HPDE6-E6E7 (cell line): ENCODE data around the gene SACM1L.
A peak's percentile ranks its signal among the peaks of the same experiment; 100 is the strongest.
"Not testable (repeated sequence)": the region's sequence is repeated elsewhere in the genome, so short reads cannot be mapped to it uniquely, and the experiment has no call there.

ENCODE experiments used
- DNase-seq: peaks from one replicate; pipeline ENCODE4 v3.0.0; 2011; ENCODE audit warnings: missing footprints; ENCODE audit errors: extremely low spot score

Gene SACM1L

GRCh38 chr3:45742461-45743089, 53.4 kb downstream of the SACM1L start:
- DNase-seq: no peak

GRCh38 chr3:45746165-45746776, 57.1 kb downstream of the SACM1L start:
- DNase-seq: no peak

DNA sequence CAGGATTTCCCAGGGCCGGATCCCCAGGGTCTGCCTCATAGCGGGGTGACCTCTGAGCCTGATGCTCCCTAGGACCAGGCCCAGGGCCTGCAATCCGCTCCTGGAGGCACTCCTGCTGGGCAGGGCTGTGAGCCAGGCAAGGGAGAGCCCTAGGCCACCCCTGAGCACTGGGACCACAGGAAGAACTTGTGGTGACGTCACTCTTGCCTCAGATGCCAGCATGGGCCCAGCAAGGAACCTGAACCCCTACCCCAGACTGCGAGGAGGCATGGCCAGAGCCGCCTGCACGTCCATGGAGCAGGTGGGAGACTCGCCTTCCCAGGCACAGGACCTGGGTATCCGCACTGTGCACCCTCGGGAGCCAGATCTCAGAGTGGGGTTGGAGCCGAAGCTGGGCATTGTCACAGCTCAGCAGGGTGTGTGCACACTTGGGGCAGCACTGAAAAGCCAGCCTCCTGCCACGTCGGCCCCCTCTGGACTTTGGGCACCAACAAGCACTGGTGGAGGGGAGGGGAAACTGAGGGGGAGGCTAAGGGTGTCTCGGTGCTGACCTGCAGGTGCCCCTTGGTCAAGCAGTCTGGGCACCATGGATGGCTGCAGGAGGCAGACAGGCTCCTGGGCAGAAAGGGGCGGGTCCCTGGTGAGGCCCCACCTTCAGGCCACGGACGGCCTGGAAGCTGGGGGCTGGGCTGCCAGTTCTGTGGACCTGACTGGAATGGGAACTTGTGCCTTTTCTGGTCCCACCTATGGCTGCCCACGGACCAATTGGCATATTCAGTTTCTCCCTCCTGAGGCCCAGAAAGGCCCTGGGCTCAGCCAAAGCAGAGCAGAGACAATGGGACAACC, 57.8 kb downstream of the SACM1L start:
- DNase-seq: no peak

DNA sequence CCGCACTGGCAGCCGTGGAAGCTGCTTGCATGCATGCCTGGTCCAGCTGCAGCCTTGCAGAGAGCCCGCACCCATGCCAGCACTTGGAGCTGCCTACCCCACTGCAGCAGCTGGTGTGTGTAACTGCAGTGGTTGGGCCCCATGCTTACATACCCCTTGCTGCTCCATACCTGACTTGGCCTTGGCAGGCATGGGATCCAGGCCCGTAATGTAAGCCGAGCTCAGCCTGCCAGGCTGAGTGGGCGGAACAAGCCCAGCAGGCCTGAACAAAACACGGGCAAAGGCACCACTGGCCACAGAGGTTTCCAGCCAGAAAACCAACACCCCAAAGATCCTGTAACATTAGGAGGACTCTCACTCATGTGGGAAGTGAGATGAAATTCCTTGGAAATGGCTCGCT, 58.9 kb downstream of the SACM1L start:
- no peak for DNase-seq

GRCh38 chr3:45749036-45749600, 59.9 kb downstream of the SACM1L start:
- DNase-seq: not testable (repeated sequence)

DNA sequence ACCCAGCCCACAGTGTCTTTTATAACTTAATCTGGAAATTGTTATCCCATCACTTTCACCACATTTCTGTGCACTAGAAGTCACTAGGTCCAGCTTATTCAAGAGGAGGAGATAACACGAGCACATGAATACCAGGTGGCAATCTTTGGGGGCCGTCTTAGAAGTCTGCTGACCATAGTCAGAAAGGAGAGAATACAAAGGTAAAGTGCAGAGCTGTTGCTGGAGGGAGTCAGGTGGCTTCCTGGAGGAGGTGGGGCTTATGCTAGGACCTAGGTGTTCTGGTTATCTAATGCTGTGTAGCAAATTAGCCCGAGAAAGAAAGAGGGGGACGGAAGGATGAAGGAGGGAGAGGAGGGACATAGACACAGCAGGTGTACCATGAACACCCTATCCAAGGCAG, 60.7 kb downstream of the SACM1L start:
- DNase-seq: no peak

DNA sequence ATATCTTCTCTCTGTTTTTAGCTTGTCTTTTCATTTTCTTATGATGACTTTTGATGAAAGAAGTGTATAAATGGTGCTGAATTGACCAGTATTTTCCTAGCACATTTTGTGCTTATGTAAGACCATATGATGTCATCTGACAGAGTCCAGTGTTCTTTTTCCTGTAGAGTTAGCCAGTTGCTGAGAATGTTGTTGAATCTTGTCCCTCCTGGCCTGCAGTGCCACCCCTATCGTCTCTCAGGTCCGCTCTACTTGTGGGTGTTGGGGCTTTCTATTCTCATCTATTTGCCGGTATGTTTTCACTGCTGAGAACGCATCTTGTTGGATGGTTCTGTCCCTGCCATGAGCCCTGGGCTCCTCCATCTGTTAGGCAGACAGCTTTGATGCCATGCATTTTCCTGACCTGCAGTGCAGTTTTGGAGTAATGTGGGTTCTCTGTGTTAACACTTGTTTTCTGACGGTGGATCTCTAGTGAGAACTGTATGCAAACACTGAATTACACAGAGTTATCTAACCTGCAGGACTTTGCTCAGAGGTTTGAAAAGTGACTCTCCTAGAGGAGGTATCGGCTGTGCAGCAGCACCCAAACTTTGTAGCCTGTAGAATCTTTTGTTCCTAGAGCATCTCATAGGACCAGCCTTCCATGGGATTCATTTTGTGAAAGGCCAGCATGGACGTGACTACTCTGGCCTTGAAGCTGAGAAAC, 62.5 kb downstream of the SACM1L start:
- no peak for DNase-seq

DNA sequence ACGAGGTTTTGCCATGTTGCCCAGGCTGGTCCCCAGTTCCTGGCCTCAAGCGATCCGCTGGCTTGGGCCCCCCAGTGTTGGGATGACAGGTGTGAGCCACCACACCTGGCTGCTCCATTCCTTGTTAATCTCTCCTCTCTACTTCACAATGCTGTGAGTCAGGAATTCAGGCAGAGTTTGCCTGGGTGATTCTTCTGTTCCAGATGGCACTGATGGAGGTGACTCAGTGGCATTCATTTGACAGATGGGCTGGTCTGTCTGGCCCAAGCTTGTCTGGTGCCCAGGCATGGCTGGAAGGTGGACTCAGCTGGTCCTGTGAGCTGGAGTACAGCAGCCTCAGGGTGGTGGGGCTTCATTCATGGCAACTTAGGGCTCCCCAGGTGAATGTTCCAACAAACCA, 63.9 kb downstream of the SACM1L start:
- DNase-seq: no peak

DNA sequence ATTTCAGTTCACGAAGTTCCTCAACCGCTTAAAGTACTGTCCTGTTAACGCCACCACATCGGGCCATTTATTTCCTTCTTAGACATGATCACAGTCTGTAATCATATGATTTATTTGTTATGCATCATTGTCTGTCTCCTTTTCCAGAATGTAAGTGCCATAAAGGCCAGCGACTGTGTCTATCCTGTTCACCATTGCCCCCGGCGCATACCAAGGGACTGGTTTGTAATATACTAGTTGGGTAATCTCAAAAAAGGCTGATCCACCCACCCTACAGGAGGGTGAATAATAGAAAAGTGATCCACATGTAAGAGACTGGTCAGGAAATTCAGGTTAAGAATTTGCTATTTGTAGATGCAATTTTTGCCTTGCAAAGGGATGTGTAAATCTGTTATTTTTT, 65.3 kb downstream of the SACM1L start:
- no peak for DNase-seq

- no peak for DNase-seq
These were observed 66.9 kb downstream of the SACM1L start for GRCh38 chr3:45756055-45756454.

GRCh38 chr3:45757141-45757540, 67.9 kb downstream of the SACM1L start:
- not testable (repeated sequence) for DNase-seq

GRCh38 chr3:45758871-45759270, 69.7 kb downstream of the SACM1L start:
- no peak for DNase-seq

- no peak for DNase-seq
These were observed 70.7 kb downstream of the SACM1L start for GRCh38 chr3:45759851-45760250.

GRCh38 chr3:45760878-45761711, 71.9 kb downstream of the SACM1L start:
- peak; percentile 35 for DNase-seq

DNA sequence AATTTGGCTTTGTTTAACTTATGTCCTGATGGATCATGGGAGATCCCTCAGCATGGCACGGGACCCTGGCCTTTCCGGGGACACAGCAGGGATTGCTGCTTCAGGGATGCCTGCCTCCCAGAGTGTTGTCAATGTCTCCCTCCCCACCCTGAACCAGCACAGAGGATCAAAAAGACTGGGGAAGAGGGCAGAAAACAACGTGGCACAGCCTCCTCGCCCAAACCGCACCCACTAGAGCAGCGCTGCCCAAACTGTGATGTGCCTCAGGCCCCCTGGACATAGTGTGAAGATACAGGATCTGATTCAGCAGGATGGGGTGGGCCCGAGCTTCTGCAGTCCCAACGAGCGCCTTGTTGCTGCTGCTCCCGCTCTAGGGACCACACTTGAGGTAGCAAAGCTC, 72.6 kb downstream of the SACM1L start:
- DNase-seq: no peak

- DNase-seq: no peak
These were observed 73.6 kb downstream of the SACM1L start for GRCh38 chr3:45762647-45763302.

GRCh38 chr3:45763303-45763675, 74.1 kb downstream of the SACM1L start:
- DNase-seq: no peak

- DNase-seq: no peak
These were observed 76.2 kb downstream of the SACM1L start for GRCh38 chr3:45765266-45765851.

GRCh38 chr3:45765958-45766357, 76.8 kb downstream of the SACM1L start:
- no peak for DNase-seq

- no peak for DNase-seq
These were observed 82.1 kb downstream of the SACM1L start for GRCh38 chr3:45771166-45771775.
